ENCODE data around the gene COQ4.
"Not testable (repeated sequence)": the region's sequence is repeated elsewhere in the genome, so short reads cannot be mapped to it uniquely, and the experiment has no call there.

COQ4 gene

GRCh38 chr9:128304136-128304970 lies 18.3 kb upstream of the COQ4 start:
- DNase-seq, result no peak

GRCh38 chr9:128304971-128305288 lies 17.7 kb upstream of the COQ4 start:
- no peak for DNase-seq

GRCh38 chr9:128309551-128309950 lies 13.1 kb upstream of the COQ4 start:
- no peak for DNase-seq

GRCh38 chr9:128310461-128310860 lies 12.2 kb upstream of the COQ4 start:
- DNase-seq, result peak; percentile 30

GRCh38 chr9:128314697-128315096 lies 7.9 kb upstream of the COQ4 start:
- DNase-seq, result no peak

- no peak for DNase-seq
Observed at GRCh38 chr9:128316421-128316820, 6.2 kb upstream of the COQ4 start.

GRCh38 chr9:128317629-128318028 lies 5.0 kb upstream of the COQ4 start:
- DNase-seq, result no peak

GRCh38 chr9:128321343-128321742 lies 1.3 kb upstream of the COQ4 start:
- no peak for DNase-seq

GRCh38 chr9:128321879-128322403 lies 698 bp upstream of the COQ4 start:
- no peak for DNase-seq

GRCh38 chr9:128323212-128323730 lies 632 bp downstream of the COQ4 start:
- peak; percentile 10 for DNase-seq

GRCh38 chr9:128323791-128324190 lies 1.2 kb downstream of the COQ4 start:
- no peak for DNase-seq

GRCh38 chr9:128324401-128324800 lies 1.8 kb downstream of the COQ4 start:
- no peak for DNase-seq

- no peak for DNase-seq
Observed at GRCh38 chr9:128325629-128326028, 3.0 kb downstream of the COQ4 start.

- no peak for DNase-seq
Observed at GRCh38 chr9:128333451-128333869, 10.8 kb downstream of the COQ4 start.

GRCh38 chr9:128335161-128335560 lies 12.5 kb downstream of the COQ4 start:
- no peak for DNase-seq

- DNase-seq, result no peak
Observed at GRCh38 chr9:128335914-128336313, 13.3 kb downstream of the COQ4 start.

GRCh38 chr9:128337936-128338335 lies 15.3 kb downstream of the COQ4 start:
- DNase-seq, result no peak

- not testable (repeated sequence) for DNase-seq
Observed at GRCh38 chr9:128338852-128339614, 16.4 kb downstream of the COQ4 start.

- DNase-seq, result peak; percentile 83
Observed at GRCh38 chr9:128339761-128340690, 17.4 kb downstream of the COQ4 start, which contains the start of gene SLC27A4. SLC27A4 (plus strand) TSS chr9:128340527; CDS start chr9:128343133, 2,606 bp downstream.

GRCh38 chr9:128340691-128341434 lies 18.2 kb downstream of the COQ4 start:
- DNase-seq, result no peak

- DNase-seq, result peak; percentile 84
Observed at GRCh38 chr9:128341435-128341849, 18.8 kb downstream of the COQ4 start.

Data from hematopoietic multipotent progenitor cell treated with erythropoietin and hydrocortisone succinate and interleukin-3 and kit ligand, for 8 days (in vitro differentiated cells).